ENCODE measurements around the gene DCLK3. TPM values are rescaled to one million over a fixed set of nuclear protein-coding genes. Genes with fewer than 3 reads are reported as not detected.

DCLK3 gene
- total RNA-seq, 2 donors from 2014 or later, result 0.05 TPM; not detected in 1

GRCh38 chr3:36686516-36686915 is 77.8 kb downstream of the DCLK3 start:
- Mint-ChIP-seq H3K4me1 (no peaks in the 10 kb centered on the region), H3K9me3 (peaks cover 2% of the 10 kb centered on the region), H3K27ac (no peak overlapping the region), H3K4me3 (no peak overlapping the region), H3K36me3 (ENCODE audit: low read depth) (no peaks in the 10 kb centered on the region), H3K27me3 (peaks cover 6% of the 10 kb centered on the region)
- ATAC-seq (replicated peaks), result no peak

GRCh38 chr3:36681867-36682266 is 82.5 kb downstream of the DCLK3 start:
- Mint-ChIP-seq H3K4me3 (no peak overlapping the region), H3K4me1 (no peaks in the 10 kb centered on the region), H3K27me3 (peaks cover 6% of the 10 kb centered on the region), H3K9me3 (peaks cover 18% of the 10 kb centered on the region), H3K27ac (no peak overlapping the region), H3K36me3 (ENCODE audit: low read depth) (no peaks in the 10 kb centered on the region)
- ATAC-seq (replicated peaks), result no peak

- H3K36me3 Mint-ChIP-seq (ENCODE audit: low read depth), result no peaks in the 10 kb centered on the region
Measured at GRCh38 chr3:36680952-36681351, 83.4 kb downstream of the DCLK3 start.

GRCh38 chr3:36679384-36680200 is 84.8 kb downstream of the DCLK3 start:
- Mint-ChIP-seq H3K4me3 (no peak overlapping the region), H3K27ac (no peak overlapping the region), H3K36me3 (ENCODE audit: low read depth) (no peaks in the 10 kb centered on the region), H3K4me1 (no peaks in the 10 kb centered on the region), H3K9me3 (peaks cover 18% of the 10 kb centered on the region), H3K27me3 (peaks cover 6% of the 10 kb centered on the region)
- ATAC-seq (replicated peaks), result peak; percentile 78

More at GRCh38 chr3:36680952-36681351, 83.4 kb downstream of the DCLK3 start:
- Mint-ChIP-seq H3K27ac (no peak overlapping the region), H3K27me3 (peaks cover 6% of the 10 kb centered on the region), H3K9me3 (peaks cover 18% of the 10 kb centered on the region), H3K4me3 (no peak overlapping the region), H3K4me1 (no peaks in the 10 kb centered on the region)
- no peak for ATAC-seq (replicated peaks)

- ATAC-seq (replicated peaks), result no peak
- H3K36me3 Mint-ChIP-seq (ENCODE audit: low read depth), result no peaks in the 10 kb centered on the region
- peaks cover 18% of the 10 kb centered on the region for H3K9me3 Mint-ChIP-seq
- no peak overlapping the region for H3K27ac Mint-ChIP-seq
- H3K27me3 Mint-ChIP-seq, result peaks cover 6% of the 10 kb centered on the region
- no peak overlapping the region for H3K4me3 Mint-ChIP-seq
- H3K4me1 Mint-ChIP-seq, result no peaks in the 10 kb centered on the region
Measured at GRCh38 chr3:36678216-36679013, 85.9 kb downstream of the DCLK3 start.

GRCh38 chr3:36677331-36678007 is 86.9 kb downstream of the DCLK3 start:
- Mint-ChIP-seq H3K4me1 (no peaks in the 10 kb centered on the region), H3K27ac (no peak overlapping the region), H3K27me3 (peaks cover 6% of the 10 kb centered on the region), H3K9me3 (peaks cover 18% of the 10 kb centered on the region), H3K36me3 (ENCODE audit: low read depth) (no peaks in the 10 kb centered on the region), H3K4me3 (no peak overlapping the region)
- ATAC-seq (replicated peaks), result peak; percentile 7

- Mint-ChIP-seq H3K4me3 (no peak overlapping the region), H3K9me3 (peaks cover 12% of the 10 kb centered on the region), H3K27ac (no peak overlapping the region), H3K27me3 (no peaks in the 10 kb centered on the region), H3K4me1 (no peaks in the 10 kb centered on the region), H3K36me3 (ENCODE audit: low read depth) (no peaks in the 10 kb centered on the region)
- ATAC-seq (replicated peaks), result no peak
Measured at GRCh38 chr3:36674816-36675215, 89.5 kb downstream of the DCLK3 start.

GRCh38 chr3:36669764-36670163 is 94.6 kb downstream of the DCLK3 start:
- no peak overlapping the region for H3K4me3 Mint-ChIP-seq
- H3K9me3 Mint-ChIP-seq, result peaks cover 3% of the 10 kb centered on the region
- no peaks in the 10 kb centered on the region for H3K4me1 Mint-ChIP-seq
- ATAC-seq (replicated peaks), result no peak
- H3K36me3 Mint-ChIP-seq (ENCODE audit: low read depth), result no peaks in the 10 kb centered on the region
- no peak overlapping the region for H3K27ac Mint-ChIP-seq
- H3K27me3 Mint-ChIP-seq, result peaks cover 9% of the 10 kb centered on the region

- ATAC-seq (replicated peaks), result no peak
- H3K4me1 Mint-ChIP-seq, result no peaks in the 10 kb centered on the region
- no peaks in the 10 kb centered on the region for H3K36me3 Mint-ChIP-seq (ENCODE audit: low read depth)
- peaks cover 16% of the 10 kb centered on the region for H3K27me3 Mint-ChIP-seq
- no peak overlapping the region for H3K4me3 Mint-ChIP-seq
- H3K9me3 Mint-ChIP-seq, result peaks cover 3% of the 10 kb centered on the region
- H3K27ac Mint-ChIP-seq, result no peak overlapping the region
Measured at GRCh38 chr3:36666166-36666565, 98.2 kb downstream of the DCLK3 start.

GRCh38 chr3:36663666-36664291 is 100.6 kb downstream of the DCLK3 start:
- Mint-ChIP-seq H3K27ac (no peak overlapping the region), H3K4me3 (no peak overlapping the region), H3K36me3 (ENCODE audit: low read depth) (no peaks in the 10 kb centered on the region), H3K4me1 (no peaks in the 10 kb centered on the region), H3K27me3 (peaks cover 12% of the 10 kb centered on the region), H3K9me3 (peaks cover 3% of the 10 kb centered on the region)
- no peak for ATAC-seq (replicated peaks)

GRCh38 chr3:36662626-36663025 is 101.7 kb downstream of the DCLK3 start:
- Mint-ChIP-seq H3K27me3 (peaks cover 20% of the 10 kb centered on the region), H3K36me3 (ENCODE audit: low read depth) (no peaks in the 10 kb centered on the region), H3K27ac (no peak overlapping the region), H3K9me3 (peaks cover 2% of the 10 kb centered on the region), H3K4me1 (no peaks in the 10 kb centered on the region), H3K4me3 (no peak overlapping the region)
- ATAC-seq (replicated peaks), result no peak

All from activated T-helper 17 cell treated with anti-CD3 and anti-CD28 coated beads, Interleukin-2, amount 50 U/mL, for 72 hours (primary cell).